Measurements from ENCODE around the gene SYNM.
"Not testable (repeated sequence)": the region's sequence is repeated elsewhere in the genome, so short reads cannot be mapped to it uniquely, and the experiment has no call there.

SYNM gene, protein sequence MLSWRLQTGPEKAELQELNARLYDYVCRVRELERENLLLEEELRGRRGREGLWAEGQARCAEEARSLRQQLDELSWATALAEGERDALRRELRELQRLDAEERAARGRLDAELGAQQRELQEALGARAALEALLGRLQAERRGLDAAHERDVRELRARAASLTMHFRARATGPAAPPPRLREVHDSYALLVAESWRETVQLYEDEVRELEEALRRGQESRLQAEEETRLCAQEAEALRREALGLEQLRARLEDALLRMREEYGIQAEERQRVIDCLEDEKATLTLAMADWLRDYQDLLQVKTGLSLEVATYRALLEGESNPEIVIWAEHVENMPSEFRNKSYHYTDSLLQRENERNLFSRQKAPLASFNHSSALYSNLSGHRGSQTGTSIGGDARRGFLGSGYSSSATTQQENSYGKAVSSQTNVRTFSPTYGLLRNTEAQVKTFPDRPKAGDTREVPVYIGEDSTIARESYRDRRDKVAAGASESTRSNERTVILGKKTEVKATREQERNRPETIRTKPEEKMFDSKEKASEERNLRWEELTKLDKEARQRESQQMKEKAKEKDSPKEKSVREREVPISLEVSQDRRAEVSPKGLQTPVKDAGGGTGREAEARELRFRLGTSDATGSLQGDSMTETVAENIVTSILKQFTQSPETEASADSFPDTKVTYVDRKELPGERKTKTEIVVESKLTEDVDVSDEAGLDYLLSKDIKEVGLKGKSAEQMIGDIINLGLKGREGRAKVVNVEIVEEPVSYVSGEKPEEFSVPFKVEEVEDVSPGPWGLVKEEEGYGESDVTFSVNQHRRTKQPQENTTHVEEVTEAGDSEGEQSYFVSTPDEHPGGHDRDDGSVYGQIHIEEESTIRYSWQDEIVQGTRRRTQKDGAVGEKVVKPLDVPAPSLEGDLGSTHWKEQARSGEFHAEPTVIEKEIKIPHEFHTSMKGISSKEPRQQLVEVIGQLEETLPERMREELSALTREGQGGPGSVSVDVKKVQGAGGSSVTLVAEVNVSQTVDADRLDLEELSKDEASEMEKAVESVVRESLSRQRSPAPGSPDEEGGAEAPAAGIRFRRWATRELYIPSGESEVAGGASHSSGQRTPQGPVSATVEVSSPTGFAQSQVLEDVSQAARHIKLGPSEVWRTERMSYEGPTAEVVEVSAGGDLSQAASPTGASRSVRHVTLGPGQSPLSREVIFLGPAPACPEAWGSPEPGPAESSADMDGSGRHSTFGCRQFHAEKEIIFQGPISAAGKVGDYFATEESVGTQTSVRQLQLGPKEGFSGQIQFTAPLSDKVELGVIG (N-terminal part only)

DNA sequence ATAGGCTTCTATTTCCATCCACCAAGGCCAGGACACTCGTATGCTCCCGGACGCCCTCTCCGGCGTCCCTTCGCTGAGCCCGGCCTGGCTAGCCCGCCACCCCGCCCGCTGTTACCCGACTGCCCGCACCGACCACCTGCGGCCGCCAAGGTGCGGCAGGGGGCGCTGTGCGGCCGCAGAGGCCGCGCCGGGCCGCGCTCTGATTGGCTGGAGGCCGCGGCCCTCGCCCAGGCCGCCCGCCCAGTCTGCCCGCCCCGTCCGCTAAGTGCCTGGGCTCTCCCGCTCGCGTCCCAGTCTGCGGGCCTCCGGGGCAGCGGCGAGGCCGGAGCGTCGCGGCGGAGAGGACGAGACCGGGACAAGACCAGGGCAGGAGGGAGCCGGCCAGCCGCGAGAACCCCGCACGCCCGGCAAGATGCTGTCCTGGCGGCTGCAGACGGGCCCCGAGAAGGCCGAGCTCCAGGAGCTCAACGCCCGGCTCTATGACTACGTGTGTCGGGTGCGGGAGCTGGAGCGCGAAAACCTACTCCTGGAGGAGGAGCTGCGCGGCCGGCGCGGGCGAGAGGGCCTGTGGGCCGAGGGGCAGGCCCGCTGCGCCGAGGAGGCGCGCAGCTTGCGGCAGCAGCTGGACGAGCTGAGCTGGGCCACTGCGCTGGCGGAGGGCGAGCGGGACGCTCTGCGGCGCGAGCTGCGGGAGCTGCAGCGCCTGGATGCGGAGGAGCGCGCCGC is at the start of gene SYNM:
TSS of gene SYNM (plus strand) at position 293 of the 726 bp plus-strand sequence. CDS start at position 413, 120 bp downstream.
- Mint-ChIP-seq H3K4me3 (peak within 1 kb of the TSS; percentile 19), H3K9me3 (no peaks in the 10 kb centered on the region), H3K27ac (no peak within 1 kb of the TSS), H3K36me3 (no peaks in the 10 kb centered on the region), H3K4me1 (peaks cover 5% of the 10 kb centered on the region), H3K27me3 (peaks cover 31% of the 10 kb centered on the region)

DNA sequence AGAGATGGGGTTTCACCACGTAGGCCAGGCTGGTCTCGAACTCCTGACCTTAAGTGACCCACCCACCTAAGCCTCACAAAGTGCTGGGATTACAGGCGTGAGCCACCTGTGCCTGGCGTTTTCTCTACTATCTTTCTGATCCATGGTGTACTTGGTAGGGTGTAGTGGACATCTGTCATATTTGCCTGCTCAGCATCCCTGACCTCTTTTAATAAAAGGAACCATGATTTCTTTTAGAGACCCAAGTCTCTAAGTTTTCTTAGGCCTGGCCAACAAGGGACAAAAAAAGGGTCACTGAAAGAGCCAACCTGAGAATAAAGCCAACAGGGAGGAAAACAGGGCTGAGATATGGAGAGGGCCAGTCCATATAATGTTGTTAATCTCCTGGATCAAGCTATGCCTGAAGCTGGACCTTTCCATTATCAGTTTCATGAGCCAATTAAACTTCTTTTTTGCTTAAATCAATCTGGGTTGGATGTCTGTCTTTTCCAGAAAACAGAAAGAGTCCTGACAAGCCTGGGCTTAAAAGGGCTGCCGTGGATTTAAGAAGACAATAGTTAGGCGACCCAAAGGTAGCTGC is 49.2 kb upstream of the SYNM start:
- no peaks in the 10 kb centered on the region for H3K9me3 Mint-ChIP-seq
- H3K4me3 Mint-ChIP-seq, result no peak overlapping the region
- peaks cover 9% of the 10 kb centered on the region for H3K4me1 Mint-ChIP-seq
- H3K27ac Mint-ChIP-seq, result no peak overlapping the region
- no peaks in the 10 kb centered on the region for H3K36me3 Mint-ChIP-seq
- peaks cover 16% of the 10 kb centered on the region for H3K27me3 Mint-ChIP-seq

DNA sequence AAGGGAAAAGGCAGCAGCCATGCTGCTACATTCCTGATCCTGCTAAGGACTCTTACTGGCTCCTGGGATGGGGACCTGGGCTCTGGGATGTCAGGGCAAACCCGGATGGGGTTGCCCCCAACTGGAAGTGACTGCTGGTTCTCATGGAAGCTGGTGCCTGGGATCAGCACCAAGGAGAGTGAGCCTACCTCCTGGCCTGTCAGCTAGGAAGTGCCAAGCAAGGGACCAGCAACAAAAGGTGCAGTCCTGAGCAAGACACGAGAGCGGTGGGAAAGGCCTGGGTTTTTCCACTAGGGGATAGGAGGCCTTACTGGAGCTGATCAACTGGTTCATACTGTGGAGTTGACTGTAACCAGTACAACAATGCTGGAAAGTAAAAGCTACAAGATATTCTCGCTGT is 47.9 kb upstream of the SYNM start:
- Mint-ChIP-seq H3K36me3 (no peaks in the 10 kb centered on the region), H3K9me3 (no peaks in the 10 kb centered on the region), H3K4me1 (peaks cover 8% of the 10 kb centered on the region), H3K27me3 (peaks cover 29% of the 10 kb centered on the region), H3K27ac (no peak overlapping the region), H3K4me3 (no peak overlapping the region)

DNA sequence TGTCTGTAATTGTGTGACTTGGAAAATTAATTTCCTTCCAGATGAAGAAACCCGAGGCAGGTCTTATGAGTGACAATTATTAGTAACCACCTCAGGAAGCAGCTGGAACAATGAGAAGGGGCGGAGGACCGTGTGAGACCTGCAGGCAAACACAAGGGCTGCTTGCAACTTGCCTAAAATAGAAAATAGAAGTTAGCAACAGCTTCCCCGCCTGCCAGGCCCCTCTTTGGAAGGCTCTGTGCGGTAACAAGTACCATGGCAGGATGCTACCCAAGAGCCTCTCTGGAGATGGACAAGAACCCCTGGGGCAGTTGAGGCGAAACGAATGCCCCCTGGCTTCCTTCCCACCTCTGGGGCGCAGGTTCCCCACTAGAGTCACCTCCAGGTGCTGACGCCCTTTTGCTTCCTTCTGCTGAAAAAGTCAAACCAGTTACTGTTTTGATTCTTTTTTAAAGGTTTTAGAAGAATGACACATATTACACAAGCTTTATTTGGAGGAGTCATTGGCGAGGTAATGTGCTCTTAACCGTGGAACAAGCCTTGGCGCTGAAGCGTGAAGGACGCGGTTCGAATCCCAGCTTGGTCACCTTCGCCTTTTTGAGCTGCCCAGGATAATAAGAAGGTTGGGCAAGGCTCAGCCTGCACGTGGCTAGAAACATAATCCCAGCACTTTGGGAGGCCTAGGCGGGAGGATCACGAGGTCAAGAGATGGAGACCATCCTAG is 47.0 kb upstream of the SYNM start:
- peaks cover 4% of the 10 kb centered on the region for H3K4me1 Mint-ChIP-seq
- H3K4me3 Mint-ChIP-seq, result peak overlapping the region; percentile 76
- no peaks in the 10 kb centered on the region for H3K36me3 Mint-ChIP-seq
- peaks cover 34% of the 10 kb centered on the region for H3K27me3 Mint-ChIP-seq
- H3K9me3 Mint-ChIP-seq, result no peaks in the 10 kb centered on the region
- no peak overlapping the region for H3K27ac Mint-ChIP-seq

DNA sequence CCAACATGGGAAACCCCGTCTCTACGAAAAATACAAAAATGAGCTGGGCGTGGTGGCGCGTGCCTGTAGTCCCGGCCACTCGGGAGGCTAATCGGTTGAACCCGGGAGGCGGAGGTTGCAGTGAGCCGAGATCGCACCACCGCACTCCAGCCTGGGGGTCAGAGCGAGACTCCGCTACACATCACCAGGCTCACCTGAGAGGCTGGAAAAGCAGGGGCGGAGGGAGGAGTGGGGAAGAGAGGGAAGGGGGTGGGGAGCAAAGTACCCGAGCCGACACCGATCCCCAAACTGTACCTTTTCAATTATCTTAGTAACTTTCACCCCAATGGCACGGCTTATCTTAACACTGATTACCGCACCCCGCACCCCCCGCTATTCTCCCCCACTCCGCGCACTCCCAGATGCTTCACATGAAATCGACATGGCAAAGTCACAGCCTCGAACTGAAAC is 46.4 kb upstream of the SYNM start:
- H3K27ac Mint-ChIP-seq, result no peak overlapping the region
- H3K27me3 Mint-ChIP-seq, result peaks cover 34% of the 10 kb centered on the region
- peaks cover 4% of the 10 kb centered on the region for H3K4me1 Mint-ChIP-seq
- H3K9me3 Mint-ChIP-seq, result no peaks in the 10 kb centered on the region
- H3K36me3 Mint-ChIP-seq, result no peaks in the 10 kb centered on the region
- H3K4me3 Mint-ChIP-seq, result peak overlapping the region; percentile 76

DNA sequence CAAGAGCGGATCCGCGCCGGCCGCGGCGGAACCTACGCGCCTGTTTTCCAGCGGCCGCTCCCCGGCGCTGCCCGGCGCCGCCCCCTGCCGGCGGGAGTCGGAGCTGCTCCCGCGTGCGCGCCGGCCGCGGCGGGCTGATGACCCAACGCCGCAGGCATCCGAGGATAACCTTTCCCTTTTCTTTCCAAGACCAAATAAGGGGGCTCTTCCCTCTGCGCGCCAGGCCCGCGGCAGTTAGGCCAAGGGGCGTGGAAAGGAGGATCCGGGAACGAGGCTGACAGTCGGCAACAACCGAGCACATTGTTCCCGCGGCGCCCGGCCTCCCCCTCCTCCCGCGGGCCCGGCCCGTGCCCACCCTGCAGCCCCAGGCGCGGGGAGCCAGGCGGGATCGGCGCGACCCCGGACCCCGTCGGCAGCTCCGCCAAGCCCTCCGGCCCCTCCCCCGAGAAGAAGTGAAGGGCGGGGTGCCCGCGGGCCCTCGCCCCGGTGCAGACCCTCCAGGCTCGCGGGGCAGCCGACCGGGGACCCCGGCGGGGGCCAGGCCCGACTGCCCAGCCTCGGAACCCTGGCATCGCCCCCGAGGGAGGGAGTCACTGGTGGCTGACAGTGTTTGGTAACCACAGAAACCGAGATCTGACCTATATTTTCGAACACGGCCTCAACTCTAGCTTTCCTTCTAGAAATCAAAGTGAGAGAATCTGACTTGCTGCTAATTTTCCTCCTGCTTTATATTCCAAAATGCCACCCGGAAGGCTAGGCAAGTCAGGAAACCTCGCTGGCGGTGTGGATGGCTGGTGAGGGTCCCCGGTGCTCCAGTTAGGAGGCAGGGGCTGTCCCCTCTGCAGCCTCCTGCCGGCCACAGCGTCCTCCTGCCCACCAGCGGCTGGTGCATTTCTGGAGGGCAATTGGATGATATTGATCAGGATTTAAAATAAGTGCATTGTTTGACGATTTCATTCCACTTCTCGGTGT is 45.6 kb upstream of the SYNM start:
- Mint-ChIP-seq H3K36me3 (no peaks in the 10 kb centered on the region), H3K27ac (no peak overlapping the region), H3K9me3 (no peaks in the 10 kb centered on the region), H3K4me1 (peaks cover 4% of the 10 kb centered on the region), H3K4me3 (peak overlapping the region; percentile 72), H3K27me3 (peaks cover 34% of the 10 kb centered on the region)

DNA sequence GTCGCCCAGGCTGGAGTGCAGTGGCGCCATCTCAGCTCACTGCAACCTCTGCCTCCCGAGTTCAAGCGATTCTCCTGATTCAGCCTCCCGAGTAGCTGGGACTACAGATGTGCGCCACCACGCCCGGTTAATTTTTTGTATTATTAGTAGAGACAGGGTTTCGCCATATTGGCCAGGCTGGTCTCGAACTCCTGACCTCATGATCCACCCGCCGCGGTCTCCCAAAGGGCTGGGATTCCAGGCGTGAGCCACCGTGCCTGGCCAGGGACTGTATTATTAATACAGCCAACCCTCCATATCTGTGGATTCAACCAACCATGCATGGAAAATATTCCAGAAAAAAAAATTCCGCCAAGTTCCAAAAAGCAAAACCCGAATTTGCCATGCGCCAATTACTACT is 44.7 kb upstream of the SYNM start:
- H3K4me1 Mint-ChIP-seq, H3K36me3 Mint-ChIP-seq, H3K27ac Mint-ChIP-seq, H3K9me3 Mint-ChIP-seq: not testable (repeated sequence)
- peak overlapping the region; percentile 72 for H3K4me3 Mint-ChIP-seq
- H3K27me3 Mint-ChIP-seq, result peaks cover 34% of the 10 kb centered on the region

DNA sequence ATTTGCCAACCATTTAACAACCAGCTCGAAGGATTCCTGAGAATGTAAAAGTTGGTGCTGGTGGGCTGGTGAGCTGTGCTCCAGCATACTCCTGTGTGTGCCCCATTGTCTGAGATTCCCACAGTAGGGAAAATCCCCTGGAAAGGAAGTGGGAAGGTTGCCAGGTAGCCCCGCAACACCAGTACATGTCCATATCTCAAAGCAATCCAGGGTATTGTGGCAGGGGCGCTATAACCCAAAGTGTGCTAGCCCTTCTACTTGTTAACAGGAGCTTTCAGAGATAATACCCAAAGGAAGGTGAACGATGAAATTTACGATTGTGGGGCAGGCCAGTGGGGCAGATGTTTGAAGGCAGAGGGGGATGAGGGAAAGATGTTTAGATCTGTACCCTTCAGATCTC is 42.7 kb upstream of the SYNM start:
- Mint-ChIP-seq H3K27me3 (peaks cover 29% of the 10 kb centered on the region), H3K36me3 (no peaks in the 10 kb centered on the region), H3K9me3 (no peaks in the 10 kb centered on the region), H3K27ac (no peak overlapping the region), H3K4me3 (no peak overlapping the region), H3K4me1 (peaks cover 4% of the 10 kb centered on the region)

DNA sequence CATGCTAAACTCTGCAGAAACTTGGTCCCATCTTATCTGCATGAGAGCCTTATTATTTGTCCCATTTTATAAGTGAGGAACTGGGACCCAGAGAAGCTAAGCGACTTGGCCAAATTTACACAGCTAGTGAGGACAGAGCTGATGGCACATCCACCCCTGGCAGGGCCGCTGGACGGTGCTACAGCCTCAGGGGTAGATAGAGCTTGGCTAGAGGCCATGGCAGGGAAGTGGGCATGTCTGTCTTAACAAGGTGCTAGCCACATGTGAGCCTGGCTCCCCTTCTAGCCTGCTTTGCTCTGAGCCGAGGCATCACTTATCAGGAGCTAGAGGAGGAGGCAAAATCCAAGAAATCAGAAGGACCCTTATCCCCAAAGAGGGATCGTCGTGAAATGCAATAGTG is 36.7 kb upstream of the SYNM start:
- Mint-ChIP-seq H3K27me3 (no peaks in the 10 kb centered on the region), H3K4me3 (no peak overlapping the region), H3K4me1 (no peaks in the 10 kb centered on the region), H3K9me3 (no peaks in the 10 kb centered on the region), H3K27ac (no peak overlapping the region), H3K36me3 (no peaks in the 10 kb centered on the region)

DNA sequence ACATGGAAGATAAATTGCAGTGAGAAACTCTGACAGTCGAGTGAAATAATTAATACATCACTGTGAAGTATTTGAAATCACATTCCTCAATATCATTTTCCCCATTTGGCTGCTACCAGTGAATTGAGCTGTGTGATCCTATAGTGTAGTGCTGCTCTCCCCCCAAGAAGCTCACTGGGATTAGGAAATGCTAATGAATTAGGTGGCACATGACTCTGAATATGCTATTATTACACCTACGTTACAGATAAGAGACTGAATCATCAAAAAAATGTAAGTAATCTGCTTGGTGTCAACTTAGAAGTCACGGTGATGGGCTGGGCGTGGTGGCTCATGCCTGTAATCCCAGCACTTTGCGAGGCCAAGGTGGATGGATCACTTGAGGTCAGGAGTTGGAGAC is 34.7 kb upstream of the SYNM start:
- Mint-ChIP-seq H3K4me1 (no peaks in the 10 kb centered on the region), H3K4me3 (no peak overlapping the region), H3K9me3 (no peaks in the 10 kb centered on the region), H3K27me3 (no peaks in the 10 kb centered on the region), H3K27ac (no peak overlapping the region), H3K36me3 (no peaks in the 10 kb centered on the region)

DNA sequence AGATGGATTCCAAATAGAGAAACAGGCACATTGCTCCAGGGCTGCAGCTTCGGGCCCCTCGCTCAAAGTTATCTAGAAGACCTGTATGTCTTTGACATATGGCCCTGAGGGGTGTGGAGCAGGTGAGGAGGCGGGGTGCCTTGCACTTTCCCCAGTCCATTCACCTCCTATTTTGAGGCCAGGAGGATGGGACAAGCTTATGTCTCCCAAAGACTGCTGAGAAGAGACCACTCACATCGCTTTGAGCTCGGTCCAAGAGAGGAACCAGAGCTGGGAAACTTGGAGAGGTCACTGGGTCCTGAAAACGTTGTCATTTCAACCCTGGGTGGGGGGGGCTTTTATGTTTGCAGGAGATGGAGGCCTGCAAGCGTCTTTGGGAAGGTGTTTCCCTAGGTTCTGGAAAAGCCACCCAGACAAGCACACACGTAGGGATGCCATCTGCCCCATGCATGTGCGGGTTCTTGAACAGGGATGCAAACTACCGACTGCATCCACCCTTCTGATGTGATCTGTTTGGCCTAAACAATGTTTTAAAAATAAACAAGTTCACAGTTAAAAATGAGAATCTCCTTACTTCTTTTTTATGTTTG is 33.7 kb upstream of the SYNM start:
- Mint-ChIP-seq H3K27me3 (no peaks in the 10 kb centered on the region), H3K4me1 (peaks cover 3% of the 10 kb centered on the region), H3K4me3 (no peak overlapping the region), H3K27ac (no peak overlapping the region), H3K9me3 (no peaks in the 10 kb centered on the region), H3K36me3 (no peaks in the 10 kb centered on the region)

DNA sequence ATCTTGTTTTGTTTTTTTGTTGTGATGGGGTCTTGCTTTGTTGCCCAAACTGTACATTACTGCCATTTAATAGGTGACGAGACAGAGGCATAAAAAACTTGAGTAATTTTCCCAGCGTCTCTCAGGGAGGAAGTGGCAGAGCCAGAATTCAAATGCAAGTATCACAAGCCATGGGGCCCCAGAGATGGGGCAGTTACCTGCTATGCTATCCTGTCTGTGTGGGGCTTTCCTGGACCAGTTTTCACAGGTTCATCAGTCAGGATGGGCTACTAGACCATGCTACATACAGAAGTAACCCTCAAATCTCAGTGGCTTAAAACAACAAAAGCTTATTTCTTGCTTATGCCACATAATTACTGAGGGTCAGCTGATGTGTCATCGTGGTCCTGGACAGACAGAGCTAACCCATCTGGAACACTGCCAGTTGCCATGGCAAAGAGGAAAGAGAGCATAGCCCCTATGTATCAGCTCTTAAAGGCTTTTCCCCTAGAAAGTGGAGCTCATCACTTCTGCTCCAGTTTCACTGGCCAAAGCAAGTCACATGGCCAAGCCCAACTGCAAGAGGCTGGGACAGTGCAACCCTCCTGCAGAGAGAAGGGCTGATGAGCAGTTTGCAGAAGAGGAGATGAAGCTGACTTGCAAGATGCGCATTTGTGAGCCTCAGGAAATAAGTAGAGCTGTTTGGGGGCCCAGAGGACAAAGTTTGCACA is 31.7 kb upstream of the SYNM start:
- peaks cover 9% of the 10 kb centered on the region for H3K4me1 Mint-ChIP-seq

More for the DNA sequence above, 31.7 kb upstream of the SYNM start:
- Mint-ChIP-seq H3K27me3 (no peaks in the 10 kb centered on the region), H3K27ac (no peak overlapping the region), H3K9me3 (no peaks in the 10 kb centered on the region), H3K4me3 (no peak overlapping the region), H3K36me3 (no peaks in the 10 kb centered on the region)

All from activated naive CD4-positive, alpha-beta T cell treated with anti-CD3 and anti-CD28 coated beads, Interleukin-2, amount 50 U/mL, for 24 hours (primary cell).